ENCODE results near the gene ASCC3.

Gene ASCC3

DNA sequence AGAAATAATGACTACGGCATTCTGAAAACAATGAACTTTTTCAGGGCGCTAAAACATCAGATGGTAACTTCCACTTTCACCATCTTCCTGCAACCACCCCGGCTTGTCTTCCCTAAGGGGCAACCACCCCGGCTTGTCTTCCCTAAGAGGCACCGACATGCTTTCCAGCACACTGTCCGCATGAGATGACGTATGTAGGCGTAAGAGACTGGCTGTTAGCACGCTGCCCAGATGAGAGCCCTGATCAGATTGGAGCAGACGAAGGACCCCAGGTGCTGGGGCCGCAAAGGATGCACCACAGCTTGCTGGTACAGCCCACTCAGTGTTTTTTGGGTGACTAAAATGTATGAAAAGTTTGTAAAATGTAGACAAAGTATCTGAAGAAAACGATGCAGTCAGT lies 29.3 kb downstream of the ASCC3 start:
- H3K79me2 ChIP-seq (ENCODE audit: insufficient read depth, low read length), result no peaks in the 10 kb centered on the region
- H3K9me3 ChIP-seq (ENCODE audit: insufficient read depth, low read depth, low read length), result no peaks in the 10 kb centered on the region
- TF ChIP-seq, protein P1, sequence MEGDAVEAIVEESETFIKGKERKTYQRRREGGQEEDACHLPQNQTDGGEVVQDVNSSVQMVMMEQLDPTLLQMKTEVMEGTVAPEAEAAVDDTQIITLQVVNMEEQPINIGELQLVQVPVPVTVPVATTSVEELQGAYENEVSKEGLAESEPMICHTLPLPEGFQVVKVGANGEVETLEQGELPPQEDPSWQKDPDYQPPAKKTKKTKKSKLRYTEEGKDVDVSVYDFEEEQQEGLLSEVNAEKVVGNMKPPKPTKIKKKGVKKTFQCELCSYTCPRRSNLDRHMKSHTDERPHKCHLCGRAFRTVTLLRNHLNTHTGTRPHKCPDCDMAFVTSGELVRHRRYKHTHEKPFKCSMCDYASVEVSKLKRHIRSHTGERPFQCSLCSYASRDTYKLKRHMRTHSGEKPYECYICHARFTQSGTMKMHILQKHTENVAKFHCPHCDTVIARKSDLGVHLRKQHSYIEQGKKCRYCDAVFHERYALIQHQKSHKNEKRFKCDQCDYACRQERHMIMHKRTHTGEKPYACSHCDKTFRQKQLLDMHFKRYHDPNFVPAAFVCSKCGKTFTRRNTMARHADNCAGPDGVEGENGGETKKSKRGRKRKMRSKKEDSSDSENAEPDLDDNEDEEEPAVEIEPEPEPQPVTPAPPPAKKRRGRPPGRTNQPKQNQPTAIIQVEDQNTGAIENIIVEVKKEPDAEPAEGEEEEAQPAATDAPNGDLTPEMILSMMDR (conservative IDR thresholded peaks at IDR 0.05; ENCODE audit: low read length), result no peak
- TF ChIP-seq EZH2phosphoT487 (IDR thresholded peaks at IDR 0.05; ENCODE audit: borderline replicate concordance), result no peak
- H3K4me2 ChIP-seq (ENCODE audit: low read depth, low read length, poor library complexity, severe bottlenecking), result no peak overlapping the region
- no peak overlapping the region for H2AFZ ChIP-seq (ENCODE audit: low read length)
- no peaks in the 10 kb centered on the region for H4K20me1 ChIP-seq (ENCODE audit: insufficient read depth, low read length, poor library complexity, severe bottlenecking)
- no peak overlapping the region for H3K4me3 ChIP-seq (ENCODE audit: low read length, poor library complexity, severe bottlenecking)
- H3K9me2 ChIP-seq (replicated peaks; ENCODE audit: low read depth, low read length), result no peaks in the 10 kb centered on the region
- no peaks in the 10 kb centered on the region for H3K27me3 ChIP-seq (ENCODE audit: insufficient read depth, low read length, poor library complexity, severe bottlenecking)
- H3K36me3 ChIP-seq (ENCODE audit: insufficient read depth, low read length), result peaks cover 12% of the 10 kb centered on the region; the same call in 1 of the 2 replicates
- H3K9ac ChIP-seq (ENCODE audit: low read depth, low read length, poor library complexity, severe bottlenecking), result no peak overlapping the region
- no peaks in the 10 kb centered on the region for H3K4me1 ChIP-seq (ENCODE audit: insufficient read depth, low read length, poor library complexity, severe bottlenecking)
- no peaks in the 10 kb centered on the region for H3F3A ChIP-seq (ENCODE audit: low read depth)

DNA sequence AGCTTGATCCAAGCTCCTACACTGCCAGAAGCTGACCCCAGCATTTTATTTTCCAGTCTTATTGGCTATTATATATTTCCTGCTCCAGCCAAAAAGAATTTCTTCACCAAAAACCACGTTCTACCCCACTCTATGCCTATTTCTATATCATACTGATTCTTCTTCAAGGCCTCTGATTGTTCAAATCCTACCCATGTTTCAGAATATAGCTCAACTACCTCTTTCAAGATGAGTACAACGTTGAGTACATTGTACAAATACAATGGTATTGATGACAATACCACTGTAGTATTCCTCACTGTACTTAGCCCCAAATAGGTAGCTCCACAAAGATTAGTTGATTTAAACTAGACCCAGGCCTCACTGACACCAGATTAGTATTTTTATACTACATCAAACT lies 31.0 kb downstream of the ASCC3 start:
- Histone ChIP-seq H3K36me3 (ENCODE audit: insufficient read depth, low read length) (peaks cover 8% of the 10 kb centered on the region; the same call in 1 of the 2 replicates), H3K4me2 (ENCODE audit: low read depth, low read length, poor library complexity, severe bottlenecking) (no peak overlapping the region), H3K9ac (ENCODE audit: low read depth, low read length, poor library complexity, severe bottlenecking) (no peak overlapping the region), H3K4me1 (ENCODE audit: insufficient read depth, low read length, poor library complexity, severe bottlenecking) (peaks cover 11% of the 10 kb centered on the region), H2AFZ (ENCODE audit: low read length) (no peak overlapping the region), H3K4me3 (ENCODE audit: low read length, poor library complexity, severe bottlenecking) (no peak overlapping the region), H3K9me2 (replicated peaks; ENCODE audit: low read depth, low read length) (no peaks in the 10 kb centered on the region), H3F3A (ENCODE audit: low read depth) (no peaks in the 10 kb centered on the region), H3K79me2 (ENCODE audit: insufficient read depth, low read length) (no peaks in the 10 kb centered on the region), H3K9me3 (ENCODE audit: insufficient read depth, low read depth, low read length) (no peaks in the 10 kb centered on the region), H4K20me1 (ENCODE audit: insufficient read depth, low read length, poor library complexity, severe bottlenecking) (peaks cover 13% of the 10 kb centered on the region), H3K27me3 (ENCODE audit: insufficient read depth, low read length, poor library complexity, severe bottlenecking) (no peaks in the 10 kb centered on the region)
- TF ChIP-seq, protein P1 (conservative IDR thresholded peaks at IDR 0.05; ENCODE audit: low read length), result no peak
- no peak for TF ChIP-seq EZH2phosphoT487 (IDR thresholded peaks at IDR 0.05; ENCODE audit: borderline replicate concordance)

DNA sequence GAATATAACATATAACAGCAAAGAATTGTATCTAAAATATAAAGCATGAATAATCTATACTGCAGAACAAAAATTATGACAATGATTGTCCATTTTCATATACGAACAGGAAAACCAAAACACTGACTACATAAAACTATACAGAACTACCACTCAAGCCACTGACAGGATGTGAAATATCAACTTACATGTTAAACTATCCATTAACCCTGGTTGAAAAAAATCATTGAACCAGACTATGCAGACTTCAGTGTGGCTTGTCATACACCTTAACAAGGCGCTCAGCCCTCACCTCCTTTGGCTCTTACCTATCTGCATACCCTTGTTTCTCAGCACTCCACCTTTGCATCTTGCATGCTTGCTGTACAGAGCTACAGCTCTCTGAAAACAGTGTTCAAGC lies 34.9 kb downstream of the ASCC3 start:
- peaks cover 15% of the 10 kb centered on the region for H4K20me1 ChIP-seq (ENCODE audit: insufficient read depth, low read length, poor library complexity, severe bottlenecking)
- no peaks in the 10 kb centered on the region for H3F3A ChIP-seq (ENCODE audit: low read depth)
- no peak for TF ChIP-seq EZH2phosphoT487 (IDR thresholded peaks at IDR 0.05; ENCODE audit: borderline replicate concordance)
- TF ChIP-seq, protein P1 (conservative IDR thresholded peaks at IDR 0.05; ENCODE audit: low read length), result no peak
- no peak overlapping the region for H3K9ac ChIP-seq (ENCODE audit: low read depth, low read length, poor library complexity, severe bottlenecking)
- H3K9me2 ChIP-seq (replicated peaks; ENCODE audit: low read depth, low read length), result no peaks in the 10 kb centered on the region
- no peaks in the 10 kb centered on the region for H3K79me2 ChIP-seq (ENCODE audit: insufficient read depth, low read length)
- peaks cover 8% of the 10 kb centered on the region; the same call in 1 of the 2 replicates for H3K36me3 ChIP-seq (ENCODE audit: insufficient read depth, low read length)
- peaks cover 11% of the 10 kb centered on the region for H3K4me1 ChIP-seq (ENCODE audit: insufficient read depth, low read length, poor library complexity, severe bottlenecking)
- H2AFZ ChIP-seq (ENCODE audit: low read length), result no peak overlapping the region
- H3K9me3 ChIP-seq (ENCODE audit: insufficient read depth, low read depth, low read length), result no peaks in the 10 kb centered on the region
- H3K4me2 ChIP-seq (ENCODE audit: low read depth, low read length, poor library complexity, severe bottlenecking), result peak overlapping the region; percentile 9
- H3K4me3 ChIP-seq (ENCODE audit: low read length, poor library complexity, severe bottlenecking), result no peak overlapping the region
- no peaks in the 10 kb centered on the region for H3K27me3 ChIP-seq (ENCODE audit: insufficient read depth, low read length, poor library complexity, severe bottlenecking)

All from Loucy (cell line).